Neural progenitor cell (in vitro differentiated cells): ENCODE measurements around the gene ZNF541.

ENCODE experiments used
- CTCF ChIP-seq: fragments of 200-600 bp; sonication (generic); IDR thresholded peaks from 2 replicates; pipeline ENCODE4 v1.5.1; 2017; ENCODE audit warnings: antibody characterized with exemption, mild to moderate bottlenecking
- EZH2 ChIP-seq: fragments of 200-600 bp; sonication (generic); IDR thresholded peaks from 2 replicates; pipeline ENCODE4 v1.6.1; 2017; ENCODE audit warnings: antibody characterized with exemption, mild to moderate bottlenecking, moderate library complexity
- EZH2phosphoT487 ChIP-seq: fragments of 200-600 bp; sonication (generic); IDR thresholded peaks from 2 replicates; pipeline ENCODE4 v1.6.1; 2017; ENCODE audit warnings: antibody characterized with exemption

GRCh38 chr19:47580397-47580796 is 7.4 kb upstream of the ZNF541 start:
- TF ChIP-seq CTCF = no peak
- TF ChIP-seq EZH2 = no peak
- TF ChIP-seq EZH2phosphoT487 = no peak
